Common myeloid progenitor, CD34-positive (primary cell): ENCODE data around the gene REPIN1.
A peak's percentile ranks its signal among the peaks of the same experiment; 100 is the strongest.

Experiments used
- CTCF ChIA-PET: fragments of 350-600 bp; sonication (Branson Sonifier 250); formaldehyde crosslinking; loops from one replicate; lab custom pipeline; 2021; ENCODE audit warnings: antibody characterized with exemption; lab: Charles Lee
- POLR2A ChIA-PET: fragments of 350-600 bp; sonication (Branson Sonifier 250); formaldehyde crosslinking; loops from one replicate; lab custom pipeline; 2021; ENCODE audit warnings: antibody characterized with exemption; lab: Charles Lee
- DNase-seq, 3 donors: peaks; one replicate each; pipeline versions ENCODE4 v3.0.0 to v3.0.0-alpha.2; 2013
- H3K27ac ChIP-seq, 2 experiments: 1 replicate in 1 of 2; 2 replicates in 1 of 2; pipeline ENCODE4 v1.7.0; 2013; ENCODE audit warnings: inconsistent platforms in 2 of 2, low read length in 2 of 2, mild to moderate bottlenecking in 2 of 2, low read depth in 1 of 2, moderate library complexity in 1 of 2; ENCODE audit not compliant: severe bottlenecking in 2 of 2, insufficient read depth in 1 of 2, poor library complexity in 1 of 2
- H3K27me3 ChIP-seq, 5 experiments: replicated peaks in 2 of 5; 1 replicate in 3 of 5; 2 replicates in 2 of 5; pipeline versions ENCODE4 v1.6.1 to v1.7.0; 2013; ENCODE audit warnings: low read length in 4 of 5, mild to moderate bottlenecking in 2 of 5, moderate library complexity in 2 of 5, inconsistent platforms in 1 of 5; ENCODE audit not compliant: insufficient read depth in 5 of 5, control insufficient read depth in 4 of 5
- H3K36me3 ChIP-seq, 4 experiments: 1 replicate in 2 of 4; 2 replicates in 2 of 4; pipeline versions ENCODE4 v1.6.1 to v1.7.0; 2013; ENCODE audit warnings: low read length in 3 of 4, control low read depth in 1 of 4, mild to moderate bottlenecking in 1 of 4; ENCODE audit not compliant: control insufficient read depth in 4 of 4, insufficient read depth in 4 of 4
- H3K4me1 ChIP-seq, 4 experiments: 1 replicate in 3 of 4; 2 replicates in 1 of 4; pipeline versions ENCODE4 v1.6.1 to v1.7.1; 2013; ENCODE audit warnings: low read length in 3 of 4, mild to moderate bottlenecking in 3 of 4, control low read depth in 1 of 4, inconsistent platforms in 1 of 4, moderate library complexity in 1 of 4; ENCODE audit not compliant: control insufficient read depth in 4 of 4, insufficient read depth in 4 of 4; ENCODE audit errors: control extremely low read depth in 1 of 4
- H3K4me3 ChIP-seq, 7 experiments: 1 replicate in 4 of 7; 2 replicates in 3 of 7; pipeline versions ENCODE4 v1.5.1 to v1.7.0; 2013; ENCODE audit warnings: mild to moderate bottlenecking in 7 of 7, low read length in 6 of 7, moderate library complexity in 6 of 7, inconsistent platforms in 2 of 7, low read depth in 2 of 7, control low read depth in 1 of 7; ENCODE audit not compliant: insufficient read depth in 4 of 7, control insufficient read depth in 1 of 7; ENCODE audit errors: extremely low read depth in 1 of 7
- H3K9me3 ChIP-seq, 5 experiments: 1 replicate in 4 of 5; 2 replicates in 1 of 5; pipeline versions ENCODE4 v1.6.1 to v1.7.1; 2013; ENCODE audit warnings: low read length in 4 of 5, mild to moderate bottlenecking in 2 of 5, inconsistent platforms in 1 of 5, low read depth in 1 of 5, moderate library complexity in 1 of 5; ENCODE audit not compliant: control insufficient read depth in 4 of 5, insufficient read depth in 2 of 5; ENCODE audit errors: control extremely low read depth in 1 of 5
- WGBS: methylation state at CpG from one replicate; pipeline ENCODE4 v1.1.5; 2013; ENCODE audit not compliant: insufficient coverage; 5-methylcytosine and 5-hydroxymethylcytosine counted together

REPIN1 gene

DNA sequence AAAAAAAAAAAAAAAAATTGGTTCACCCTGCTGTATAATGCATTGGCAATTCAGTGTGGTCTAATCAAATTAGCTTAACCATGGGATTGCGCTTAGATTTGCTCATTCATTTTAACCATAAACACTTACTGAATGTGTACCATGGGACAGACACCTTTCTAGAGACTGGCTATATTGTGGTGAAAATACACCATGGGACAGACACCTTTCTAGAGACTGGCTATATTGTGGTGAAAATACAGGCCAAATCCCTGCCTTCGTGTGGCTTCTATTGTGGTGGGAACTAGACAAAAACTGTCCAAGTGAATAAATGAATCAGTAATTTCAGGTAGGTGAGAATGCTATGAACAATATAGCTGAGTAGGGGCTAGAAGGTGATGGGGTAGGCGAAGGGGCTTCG is 10.2 kb upstream of the REPIN1 start:
- Histone ChIP-seq H3K36me3 (no peaks in the 10 kb centered on the region), H3K4me1 (peaks cover 29 to 71% (median 58%) of the 10 kb centered on the region in 4 experiments), H3K9me3 (no peaks in the 10 kb centered on the region), H3K27ac (no peak overlapping the region), H3K27me3 (no peaks in the 10 kb centered on the region), H3K4me3 (no peak overlapping the region)
- whole genome bisulfite sequencing, result 100% methylated on average over 3 of the region's 4 CpGs
- ChIA-PET CTCF (interaction anchor here (0.7 to 4.5 kb wide), 7 partner anchors 8 to 33 kb away, joined by 3 to 30 read pairs (median 22); partner anchors contain the start of gene REPIN1), POLR2A (interaction anchor here (0.7 to 1.6 kb wide), 2 partner anchors 11 to 23 kb away, joined by 3 to 11 read pairs; partner anchors contain the start of gene REPIN1)
- DNase-seq, result peak in 1 of 3 donors; percentile 30

DNA sequence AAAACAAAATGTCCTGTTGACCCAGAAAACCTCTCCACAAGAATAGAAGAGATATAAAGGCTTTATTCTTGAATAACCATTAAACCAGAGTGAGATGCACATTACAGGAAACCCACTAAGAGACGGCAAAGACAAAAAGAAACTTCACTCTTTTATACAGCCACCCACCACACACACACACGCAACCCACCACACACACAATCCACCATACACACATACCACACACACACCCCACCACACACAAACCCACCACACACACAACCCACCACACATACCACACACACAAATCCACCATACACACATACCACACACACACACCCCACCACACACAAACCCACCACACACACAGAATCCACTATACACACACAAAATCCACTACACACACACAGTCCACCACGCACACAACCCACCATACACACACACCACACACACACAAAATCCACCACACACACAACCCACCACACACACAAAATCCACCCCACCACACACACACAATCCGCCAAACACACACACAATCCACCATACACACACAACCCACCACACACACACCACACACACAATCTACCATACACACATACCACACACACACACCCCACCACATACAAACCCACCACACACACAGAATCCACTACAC is 9.5 kb upstream of the REPIN1 start:
- ChIA-PET POLR2A (interaction anchor here (1.6 kb wide), 1 partner anchor 11 kb away, joined by 11 read pairs; the partner anchor contains the start of gene REPIN1), CTCF (interaction anchor here (1.5 to 4.5 kb wide), 3 partner anchors 8 to 30 kb away, joined by 5 to 27 read pairs (median 27); partner anchors contain the start of gene REPIN1)
- no peak overlapping the region for H3K4me3 ChIP-seq
- H3K4me1 ChIP-seq, result peaks cover 35 to 78% (median 64%) of the 10 kb centered on the region in 4 experiments
- H3K27ac ChIP-seq, result no peak overlapping the region
- peak in 2 of 3 donors; percentile 53 to 76 for DNase-seq
- no peaks in the 10 kb centered on the region for H3K27me3 ChIP-seq
- H3K36me3 ChIP-seq, result no peaks in the 10 kb centered on the region
- WGBS, result 100% methylated on average over 1 of the region's 4 CpGs
- no peaks in the 10 kb centered on the region for H3K9me3 ChIP-seq

DNA sequence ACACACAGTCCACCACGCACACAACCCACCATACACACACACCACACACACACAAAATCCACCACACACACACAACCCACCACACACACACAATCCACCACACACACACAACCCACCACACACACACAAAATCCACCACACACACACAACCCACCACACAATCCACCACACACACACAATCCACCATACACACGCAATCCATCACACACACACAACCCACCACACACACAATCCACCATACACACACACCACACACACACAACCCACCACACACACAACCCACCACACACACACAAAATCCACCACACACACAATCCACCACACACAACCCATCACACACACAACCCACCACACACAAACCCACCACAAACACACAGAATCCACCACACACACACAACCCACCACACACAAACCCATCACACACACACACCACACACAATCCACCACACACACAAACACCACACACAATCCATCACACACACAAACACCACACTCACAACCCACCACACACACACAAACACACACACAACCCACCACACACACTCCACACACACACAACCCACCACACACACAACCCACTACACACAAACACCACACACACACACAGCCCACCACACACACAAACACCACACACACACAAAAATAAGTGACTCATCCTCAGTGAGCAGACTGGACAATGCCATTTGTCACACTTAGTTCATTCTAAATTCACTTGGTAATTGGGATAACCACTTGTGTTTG is 8.8 kb upstream of the REPIN1 start:
- POLR2A ChIA-PET, result no interaction called here
- 100% methylated on average over 1 of the region's 2 CpGs for WGBS
- CTCF ChIA-PET, result no interaction called here
- Histone ChIP-seq H3K4me3 (no peak overlapping the region), H3K27me3 (no peaks in the 10 kb centered on the region), H3K27ac (no peak overlapping the region), H3K36me3 (no peaks in the 10 kb centered on the region), H3K9me3 (no peaks in the 10 kb centered on the region), H3K4me1 (peaks cover 42 to 81% (median 70%) of the 10 kb centered on the region in 4 experiments)
- peak in 1 of 3 donors; percentile 73 for DNase-seq

DNA sequence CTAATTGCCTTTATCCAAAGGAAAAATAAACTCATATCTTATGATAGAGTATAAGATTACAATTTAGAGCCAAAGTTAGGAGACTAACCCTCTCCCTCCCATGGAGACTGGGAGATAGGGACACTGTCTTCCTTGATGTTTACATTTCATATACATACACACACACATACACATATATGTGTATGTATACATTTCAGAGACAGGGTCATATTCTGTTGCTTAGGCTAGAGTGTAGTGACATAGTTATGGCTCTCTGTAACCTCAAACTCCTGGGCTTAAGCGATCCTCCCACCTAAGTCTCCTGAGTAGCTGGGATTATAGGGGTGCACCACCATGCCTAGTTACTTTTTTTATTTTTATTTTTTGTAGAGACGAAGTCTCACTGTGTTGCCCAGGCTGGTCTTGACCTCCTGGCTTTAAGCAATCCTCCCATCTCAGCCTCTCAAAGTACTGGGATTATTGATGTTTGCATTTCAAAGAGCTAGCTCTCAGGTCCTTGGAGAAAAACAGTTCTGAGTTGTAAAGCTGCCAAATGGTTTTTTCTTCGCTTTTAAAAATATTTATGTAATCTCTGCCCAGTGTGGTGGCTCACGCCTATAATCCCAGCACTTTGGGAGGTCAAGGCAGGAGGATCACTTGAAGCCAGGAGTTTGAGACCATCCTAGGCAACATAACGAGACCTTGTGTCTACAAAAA is 8.1 kb upstream of the REPIN1 start:
- ChIA-PET POLR2A (no interaction called here), CTCF (no interaction called here)
- DNase-seq, result no peak

DNA sequence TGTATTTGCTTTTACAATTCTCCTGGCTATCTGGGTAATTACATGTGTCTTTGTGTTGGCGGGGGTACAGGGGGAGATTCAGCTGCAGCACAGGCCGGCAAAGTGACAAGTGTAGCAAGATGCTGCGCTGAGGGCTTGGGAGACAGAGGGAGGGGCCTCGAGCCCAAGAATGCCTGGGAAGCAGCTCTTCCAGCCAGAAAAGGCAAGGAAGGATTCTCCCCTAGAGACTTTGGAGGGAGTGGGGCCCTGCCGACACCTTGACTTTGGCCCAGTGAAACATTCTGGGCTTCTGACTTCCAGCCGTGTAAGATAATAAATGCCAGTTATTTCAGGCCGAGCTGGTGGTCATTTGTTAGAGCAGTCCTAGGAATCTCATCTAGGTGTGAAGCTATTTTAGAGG is 7.2 kb upstream of the REPIN1 start:
- POLR2A ChIA-PET, result no interaction called here
- Histone ChIP-seq H3K27me3 (no peaks in the 10 kb centered on the region), H3K9me3 (no peaks in the 10 kb centered on the region), H3K4me1 (peaks cover 52 to 81% (median 72%) of the 10 kb centered on the region in 4 experiments), H3K27ac (no peak overlapping the region), H3K36me3 (no peaks in the 10 kb centered on the region), H3K4me3 (no peak overlapping the region)
- 98% methylated on average over 5 of the region's 7 CpGs for WGBS
- CTCF ChIA-PET, result interaction anchor here (1.0 to 1.7 kb wide), 2 partner anchors 8 to 15 kb away, joined by 4 read pairs; no protein-coding TSS in a partner anchor
- DNase-seq, result no peak

More for the DNA sequence above, 8.1 kb upstream of the REPIN1 start:
- 91% methylated on average over 5 of the region's 5 CpGs for WGBS
- no peak overlapping the region for H3K4me3 ChIP-seq
- no peaks in the 10 kb centered on the region for H3K9me3 ChIP-seq
- no peaks in the 10 kb centered on the region for H3K27me3 ChIP-seq
- peaks cover 49 to 80% (median 71%) of the 10 kb centered on the region in 4 experiments for H3K4me1 ChIP-seq
- H3K36me3 ChIP-seq, result no peaks in the 10 kb centered on the region
- H3K27ac ChIP-seq, result no peak overlapping the region

DNA sequence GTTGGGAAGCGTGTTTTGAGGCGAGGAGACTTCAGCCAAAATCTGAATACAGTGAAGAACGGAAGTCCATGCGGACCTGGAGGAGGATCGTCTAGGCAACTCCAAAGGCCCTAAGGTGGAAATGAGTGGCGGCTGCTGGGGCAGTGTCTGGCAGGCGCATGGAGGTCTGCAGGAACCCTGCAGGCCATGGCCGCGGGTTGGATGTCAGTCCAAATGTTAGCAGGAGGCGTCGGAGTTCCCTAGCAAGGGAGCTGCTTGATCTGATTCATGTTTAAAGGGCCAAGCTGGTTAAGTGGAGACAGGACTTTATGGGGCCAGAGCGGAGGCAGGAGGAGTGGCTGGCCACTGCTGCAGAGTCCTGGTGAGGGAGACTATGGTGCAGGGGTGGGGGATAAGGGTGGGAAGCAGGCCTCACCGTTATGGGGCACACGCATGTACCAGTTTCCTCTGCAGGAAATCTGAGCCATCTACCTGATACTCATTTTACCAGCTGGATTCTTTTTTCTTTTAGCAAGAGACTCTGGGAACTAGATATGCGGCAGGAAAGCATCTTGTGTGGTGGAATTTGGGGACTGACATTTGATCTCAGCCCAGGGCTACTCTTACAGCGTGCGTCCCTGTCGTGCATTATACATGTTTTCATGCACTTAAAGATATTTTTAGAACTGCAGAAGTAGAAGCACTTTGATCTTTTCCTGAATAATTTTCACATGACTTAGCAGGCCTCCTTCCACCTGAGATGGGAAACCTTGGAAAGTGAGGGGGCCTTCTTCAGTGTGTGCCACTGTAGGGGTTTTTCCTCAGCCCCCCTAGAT is 6.6 kb upstream of the REPIN1 start:
- Histone ChIP-seq H3K4me3 (no peak overlapping the region), H3K27me3 (no peaks in the 10 kb centered on the region), H3K4me1 (peaks cover 50 to 82% (median 71%) of the 10 kb centered on the region in 4 experiments), H3K36me3 (no peaks in the 10 kb centered on the region), H3K9me3 (no peaks in the 10 kb centered on the region), H3K27ac (no peak overlapping the region)
- no peak for DNase-seq
- ChIA-PET POLR2A (no interaction called here), CTCF (interaction anchor here (1.0 to 1.7 kb wide), 3 partner anchors 9 to 45 kb away, joined by 3 to 4 read pairs (median 4); no protein-coding TSS in a partner anchor)
- 66% methylated on average over 14 of the region's 18 CpGs for WGBS
